Smooth muscle cell (in vitro differentiated cells): ENCODE data around the gene PTPRN2. TPM values are rescaled to one million over a fixed set of nuclear protein-coding genes. Genes with fewer than 3 reads are reported as not detected.

ENCODE experiments used
- DNase-seq: peaks from one replicate; lab custom pipeline; 2025; ENCODE audit not compliant: unreplicated experiment; lab: John Stamatoyannopoulos, UW
- H2AFZ ChIP-seq: fragments of 200-600 bp; sonication (generic); 2 replicates; pipeline ENCODE4 v1.6.0; 2016; ENCODE audit warnings: antibody characterized with exemption, low read depth, mild to moderate bottlenecking
- H3F3A ChIP-seq: fragments of 200-600 bp; sonication (generic); 2 replicates; pipeline ENCODE4 v1.6.0; 2017; ENCODE audit warnings: antibody characterized with exemption, low read depth
- H3K27ac ChIP-seq: fragments of 200-600 bp; sonication (generic); 2 replicates; pipeline ENCODE4 v1.5.1; 2016; ENCODE audit warnings: low read depth, mild to moderate bottlenecking
- H3K27me3 ChIP-seq: fragments of 200-600 bp; sonication (generic); 2 replicates; pipeline ENCODE4 v1.6.1; 2016; ENCODE audit warnings: low read depth, mild to moderate bottlenecking
- H3K36me3 ChIP-seq: fragments of 200-600 bp; sonication (generic); 2 replicates; pipeline ENCODE4 v1.5.1; 2016; ENCODE audit warnings: low read depth
- H3K4me1 ChIP-seq: fragments of 200-600 bp; sonication (generic); 2 replicates; pipeline ENCODE4 v1.5.1; 2016; ENCODE audit warnings: low read depth
- H3K4me2 ChIP-seq: fragments of 200-600 bp; sonication (generic); 2 replicates; pipeline ENCODE4 v1.6.0; 2016; ENCODE audit warnings: mild to moderate bottlenecking
- H3K4me3 ChIP-seq: fragments of 200-600 bp; sonication (generic); 2 replicates; pipeline ENCODE4 v1.5.1; 2016; ENCODE audit warnings: mild to moderate bottlenecking
- H3K79me2 ChIP-seq: fragments of 200-600 bp; sonication (generic); 2 replicates; pipeline ENCODE4 v1.6.0; 2016; ENCODE audit warnings: low read depth, mild to moderate bottlenecking
- H3K9ac ChIP-seq: fragments of 200-600 bp; sonication (generic); 2 replicates; pipeline ENCODE4 v1.6.0; 2016; ENCODE audit warnings: low read depth
- H3K9me3 ChIP-seq: fragments of 200-600 bp; sonication (generic); replicated peaks from 2 replicates; pipeline ENCODE4 v1.5.1; 2016; ENCODE audit warnings: low read depth
- H4K20me1 ChIP-seq: fragments of 200-600 bp; sonication (generic); 2 replicates; pipeline ENCODE4 v1.6.0; 2016; ENCODE audit warnings: low read depth
- WGBS: methylation state at CpG from one replicate; pipeline ENCODE4 v1.1.7; 2016; ENCODE audit warnings: low lambda C conversion rate; 5-methylcytosine and 5-hydroxymethylcytosine counted together
- polyA plus RNA-seq: library from polyadenylated mRNA; unstranded; fragments of >200 nt; fragmentation: Nextera tagmentation; extraction: Ambion mirVana; gene quantifications from 2 replicates; pipeline ENCODE4 v1.2.1, GENCODE V29; 2016
- total RNA-seq: library from RNA; depleted of rRNA; stranded (reverse); fragments of >200 nt; gene quantifications from 2 replicates; pipeline ENCODE4 v1.2.3, GENCODE V29; 2014
- TF ChIP-seq, protein P1 (sequence below): fragments of 200-600 bp; sonication (generic); IDR thresholded peaks from 2 replicates; pipeline ENCODE4 v1.5.1; 2017; ENCODE audit warnings: borderline replicate concordance, mild to moderate bottlenecking, antibody characterized with exemption; ENCODE audit not compliant: insufficient read depth, poor library complexity, severe bottlenecking

The PTPRN2 gene
- total and polyA plus RNA-seq, 2 experiments from 2014 or later, result 0.09 to 0.87 TPM

DNA sequence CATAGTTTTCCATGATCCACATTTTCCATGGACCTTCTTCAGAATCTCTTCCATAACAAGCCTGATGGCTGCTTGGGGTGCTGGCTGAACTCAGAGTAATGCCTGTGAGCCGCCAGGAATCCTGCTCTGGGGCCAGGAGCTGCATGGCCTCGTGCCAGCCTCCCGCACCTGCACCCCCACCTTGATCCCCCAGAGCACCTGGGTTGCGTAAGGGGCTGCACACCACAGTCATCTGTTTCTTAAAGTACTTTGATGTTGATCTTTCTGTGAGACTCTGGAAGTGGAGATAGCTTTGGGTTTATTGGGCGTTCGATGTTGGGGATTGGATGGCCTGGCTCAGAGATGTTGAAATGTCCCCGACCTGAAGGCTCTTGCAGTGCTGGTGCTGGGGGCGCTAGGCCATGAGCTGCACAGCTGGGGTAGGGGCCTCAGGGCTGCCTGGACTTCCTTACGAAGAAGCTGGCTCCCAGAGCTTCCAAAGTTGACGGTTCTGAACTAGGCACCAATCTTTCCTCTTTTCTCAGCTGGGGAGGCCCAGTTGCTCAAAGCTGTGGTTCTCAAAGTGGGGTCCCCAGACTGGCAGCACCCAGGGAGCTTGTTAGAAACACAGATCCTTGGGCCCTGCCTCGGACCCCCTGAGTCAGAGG is 716.9 kb downstream of the PTPRN2 start:
- Histone ChIP-seq H3K79me2 (no peaks in the 10 kb centered on the region), H2AFZ (no peak overlapping the region), H3K36me3 (no peaks in the 10 kb centered on the region), H3K9ac (no peak overlapping the region), H3K27ac (no peak overlapping the region), H3K9me3 (no peaks in the 10 kb centered on the region), H3K4me1 (peaks cover 7% of the 10 kb centered on the region), H3F3A (no peaks in the 10 kb centered on the region), H4K20me1 (no peaks in the 10 kb centered on the region), H3K4me2 (no peak overlapping the region), H3K4me3 (no peak overlapping the region), H3K27me3 (no peaks in the 10 kb centered on the region)
- 91% methylated on average over 11 of the region's 11 CpGs for WGBS
- no peak for DNase-seq
- TF ChIP-seq, protein P1, sequence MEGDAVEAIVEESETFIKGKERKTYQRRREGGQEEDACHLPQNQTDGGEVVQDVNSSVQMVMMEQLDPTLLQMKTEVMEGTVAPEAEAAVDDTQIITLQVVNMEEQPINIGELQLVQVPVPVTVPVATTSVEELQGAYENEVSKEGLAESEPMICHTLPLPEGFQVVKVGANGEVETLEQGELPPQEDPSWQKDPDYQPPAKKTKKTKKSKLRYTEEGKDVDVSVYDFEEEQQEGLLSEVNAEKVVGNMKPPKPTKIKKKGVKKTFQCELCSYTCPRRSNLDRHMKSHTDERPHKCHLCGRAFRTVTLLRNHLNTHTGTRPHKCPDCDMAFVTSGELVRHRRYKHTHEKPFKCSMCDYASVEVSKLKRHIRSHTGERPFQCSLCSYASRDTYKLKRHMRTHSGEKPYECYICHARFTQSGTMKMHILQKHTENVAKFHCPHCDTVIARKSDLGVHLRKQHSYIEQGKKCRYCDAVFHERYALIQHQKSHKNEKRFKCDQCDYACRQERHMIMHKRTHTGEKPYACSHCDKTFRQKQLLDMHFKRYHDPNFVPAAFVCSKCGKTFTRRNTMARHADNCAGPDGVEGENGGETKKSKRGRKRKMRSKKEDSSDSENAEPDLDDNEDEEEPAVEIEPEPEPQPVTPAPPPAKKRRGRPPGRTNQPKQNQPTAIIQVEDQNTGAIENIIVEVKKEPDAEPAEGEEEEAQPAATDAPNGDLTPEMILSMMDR, result no peak

- H3K9ac ChIP-seq, result no peak overlapping the region
- no peaks in the 10 kb centered on the region for H4K20me1 ChIP-seq
- no peak overlapping the region for H3K27ac ChIP-seq
- no peaks in the 10 kb centered on the region for H3K9me3 ChIP-seq
- H3K79me2 ChIP-seq, result no peaks in the 10 kb centered on the region
- WGBS, result 87% methylated on average over 4 of the region's 4 CpGs
- no peaks in the 10 kb centered on the region for H3K36me3 ChIP-seq
- no peaks in the 10 kb centered on the region for H3K27me3 ChIP-seq
- H3K4me2 ChIP-seq, result no peak overlapping the region
- no peak for DNase-seq
- H3K4me1 ChIP-seq, result no peaks in the 10 kb centered on the region
- no peak overlapping the region for H3K4me3 ChIP-seq
- TF ChIP-seq, protein P1, result no peak
- H3F3A ChIP-seq, result no peaks in the 10 kb centered on the region
- no peak overlapping the region for H2AFZ ChIP-seq
Measured at GRCh38 chr7:157869793-157870192, 717.8 kb downstream of the PTPRN2 start.

DNA sequence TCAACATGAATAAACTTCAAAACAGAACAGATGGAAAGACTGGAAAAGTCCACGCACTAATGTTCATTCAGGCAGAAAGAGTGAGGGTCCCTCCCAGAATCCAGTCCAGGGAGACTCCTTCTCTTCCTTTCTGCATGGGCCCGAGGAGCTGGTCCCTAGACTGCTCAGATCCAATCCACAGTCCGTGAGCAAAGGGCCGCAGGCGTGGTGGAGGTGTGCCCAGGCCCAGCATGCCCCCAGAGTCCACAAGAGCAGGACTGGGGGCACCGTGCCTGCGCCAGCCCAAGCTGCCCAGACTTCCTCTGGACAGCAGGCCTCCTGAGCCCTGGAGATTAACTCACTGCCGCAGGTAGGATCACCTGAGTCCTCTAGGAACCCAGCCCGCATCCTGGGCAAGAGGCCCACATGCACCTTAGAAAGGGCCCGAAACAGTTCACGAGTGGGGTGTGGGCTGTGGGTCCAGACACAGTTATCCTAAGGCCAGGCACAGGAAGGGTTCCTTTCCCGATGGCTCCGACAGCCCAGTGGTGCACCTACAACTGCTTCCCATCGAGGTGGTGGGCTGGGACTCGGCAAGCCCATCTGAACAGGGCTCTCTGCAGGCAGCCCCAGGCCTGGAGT is 719.8 kb downstream of the PTPRN2 start:
- H3K79me2 ChIP-seq, result no peaks in the 10 kb centered on the region
- H3K9me3 ChIP-seq, result no peaks in the 10 kb centered on the region
- no peak overlapping the region for H3K4me3 ChIP-seq
- no peak for DNase-seq
- no peaks in the 10 kb centered on the region for H3K27me3 ChIP-seq
- no peak overlapping the region for H3K27ac ChIP-seq
- H3K4me2 ChIP-seq, result no peak overlapping the region
- no peak overlapping the region for H2AFZ ChIP-seq
- H3F3A ChIP-seq, result no peaks in the 10 kb centered on the region
- no peak overlapping the region for H3K9ac ChIP-seq
- TF ChIP-seq, protein P1, result no peak
- 96% methylated on average over 15 of the region's 15 CpGs for WGBS
- no peaks in the 10 kb centered on the region for H4K20me1 ChIP-seq
- H3K36me3 ChIP-seq, result no peaks in the 10 kb centered on the region
- no peaks in the 10 kb centered on the region for H3K4me1 ChIP-seq
